Retinal pigment epithelial cell (primary cell): Measurements from ENCODE around the gene FNDC11.

Experiments
- DNase-seq: peaks from one replicate; pipeline ENCODE4 v3.0.0-alpha.2; 2010; ENCODE audit warnings: low read depth
- H3K4me3 ChIP-seq: 2 replicates; pipeline ENCODE4 v1.5.1; 2011; ENCODE audit warnings: mild to moderate bottlenecking, low read length, control low read depth, moderate library complexity
- TF ChIP-seq, protein P1 (sequence below): conservative IDR thresholded peaks from 2 replicates; pipeline ENCODE4 v1.5.1; 2011; ENCODE audit warnings: low read depth, low read length, control low read depth, inconsistent platforms

Gene FNDC11

DNA sequence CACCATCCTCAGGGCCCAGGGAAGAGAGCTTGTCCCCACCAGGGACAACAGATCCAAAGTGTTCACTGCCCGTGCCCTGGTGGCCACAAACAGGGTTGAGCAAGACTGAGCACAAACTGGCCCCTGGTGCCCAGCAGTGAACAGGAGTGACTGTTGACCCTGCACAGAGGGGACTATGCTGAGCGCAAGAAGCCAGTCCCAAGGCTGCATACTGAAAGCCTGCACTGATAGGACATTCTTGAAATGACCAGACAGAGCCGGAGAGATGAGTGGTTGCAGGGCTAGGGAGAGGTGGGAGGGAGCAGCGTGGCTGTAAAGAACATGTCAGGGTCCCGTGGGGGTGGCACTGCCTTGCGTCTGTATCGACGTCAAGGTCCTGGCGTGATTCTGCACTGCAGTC is 2.9 kb upstream of the FNDC11 start:
- DNase-seq, result no peak
- TF ChIP-seq, protein P1, sequence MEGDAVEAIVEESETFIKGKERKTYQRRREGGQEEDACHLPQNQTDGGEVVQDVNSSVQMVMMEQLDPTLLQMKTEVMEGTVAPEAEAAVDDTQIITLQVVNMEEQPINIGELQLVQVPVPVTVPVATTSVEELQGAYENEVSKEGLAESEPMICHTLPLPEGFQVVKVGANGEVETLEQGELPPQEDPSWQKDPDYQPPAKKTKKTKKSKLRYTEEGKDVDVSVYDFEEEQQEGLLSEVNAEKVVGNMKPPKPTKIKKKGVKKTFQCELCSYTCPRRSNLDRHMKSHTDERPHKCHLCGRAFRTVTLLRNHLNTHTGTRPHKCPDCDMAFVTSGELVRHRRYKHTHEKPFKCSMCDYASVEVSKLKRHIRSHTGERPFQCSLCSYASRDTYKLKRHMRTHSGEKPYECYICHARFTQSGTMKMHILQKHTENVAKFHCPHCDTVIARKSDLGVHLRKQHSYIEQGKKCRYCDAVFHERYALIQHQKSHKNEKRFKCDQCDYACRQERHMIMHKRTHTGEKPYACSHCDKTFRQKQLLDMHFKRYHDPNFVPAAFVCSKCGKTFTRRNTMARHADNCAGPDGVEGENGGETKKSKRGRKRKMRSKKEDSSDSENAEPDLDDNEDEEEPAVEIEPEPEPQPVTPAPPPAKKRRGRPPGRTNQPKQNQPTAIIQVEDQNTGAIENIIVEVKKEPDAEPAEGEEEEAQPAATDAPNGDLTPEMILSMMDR, result no peak
- no peak overlapping the region for H3K4me3 ChIP-seq

DNA sequence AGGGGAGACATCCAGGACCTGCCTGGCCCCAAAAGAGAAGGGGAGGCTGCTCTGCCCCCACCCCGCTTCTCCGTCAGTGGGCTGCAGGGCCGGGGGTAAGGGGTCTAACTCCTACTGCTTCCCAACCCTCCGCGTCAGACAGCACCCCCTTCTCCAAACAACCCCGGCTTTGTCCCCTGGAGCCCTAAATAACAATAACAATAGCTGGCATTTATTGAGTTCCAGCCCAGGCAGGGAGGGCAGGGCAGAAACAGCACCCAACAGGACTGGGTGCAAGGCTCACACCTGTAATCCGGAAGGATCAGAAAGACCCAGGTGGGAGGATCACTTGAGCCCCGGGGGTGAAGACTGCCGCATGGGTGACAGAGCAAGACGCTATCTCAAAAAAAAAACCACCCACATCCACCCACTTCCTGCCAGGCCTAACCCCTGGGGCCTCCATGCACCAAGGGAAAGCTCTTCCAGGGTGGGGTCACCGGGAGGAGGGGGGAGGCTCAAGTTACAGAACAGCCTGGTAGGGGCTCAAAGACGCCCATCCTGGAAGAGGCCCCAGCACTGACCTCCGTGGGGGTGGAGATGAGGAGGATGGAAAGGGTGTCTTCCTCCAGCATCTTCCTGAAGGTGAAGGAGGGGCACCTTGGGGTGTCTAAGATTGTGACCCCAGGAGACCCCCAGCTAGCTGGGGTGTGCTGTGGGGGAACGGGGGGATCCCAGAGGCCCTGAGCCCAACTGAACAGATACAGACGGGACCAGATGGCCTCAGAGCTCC is 1.3 kb upstream of the FNDC11 start:
- H3K4me3 ChIP-seq, result no peak overlapping the region
- no peak for DNase-seq
- TF ChIP-seq, protein P1, result no peak

DNA sequence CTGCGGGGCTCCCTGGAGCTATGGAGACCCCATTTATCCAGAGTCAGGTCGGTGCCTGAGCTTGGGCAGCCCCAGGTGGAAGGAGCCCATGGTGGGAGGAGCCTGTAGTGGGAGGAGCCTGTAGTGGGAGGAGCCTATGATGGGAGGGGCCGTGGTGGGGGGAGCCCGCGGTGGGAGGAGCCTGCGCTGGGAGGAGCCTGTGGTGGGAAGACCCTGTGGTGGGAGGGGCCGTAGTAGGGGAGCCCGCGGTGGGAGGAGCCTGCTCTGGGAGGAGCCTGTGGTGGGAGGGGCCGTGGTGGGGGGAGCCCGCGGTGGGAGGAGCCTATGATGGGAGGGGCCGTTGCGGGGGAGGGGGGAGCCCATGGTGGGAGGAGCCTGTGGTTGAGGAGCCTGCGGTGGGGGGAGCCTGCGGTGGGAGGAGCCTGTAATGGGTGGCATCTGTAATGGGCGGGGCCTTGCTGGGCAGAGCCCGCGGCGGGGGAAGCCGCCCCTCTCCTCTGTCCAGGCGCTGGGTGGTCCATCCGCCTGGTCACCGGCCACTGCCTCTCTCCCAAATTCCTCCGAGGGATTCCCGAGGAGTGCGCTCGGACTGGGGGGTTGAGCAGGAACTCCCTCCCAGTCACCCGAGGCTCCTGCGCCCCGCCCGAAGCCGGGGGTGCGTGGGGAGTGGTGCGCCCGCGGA is 567 bp upstream of the FNDC11 start:
- TF ChIP-seq, protein P1, result no peak
- peak; percentile 16 for DNase-seq
- peak overlapping the region; percentile 60 for H3K4me3 ChIP-seq

DNA sequence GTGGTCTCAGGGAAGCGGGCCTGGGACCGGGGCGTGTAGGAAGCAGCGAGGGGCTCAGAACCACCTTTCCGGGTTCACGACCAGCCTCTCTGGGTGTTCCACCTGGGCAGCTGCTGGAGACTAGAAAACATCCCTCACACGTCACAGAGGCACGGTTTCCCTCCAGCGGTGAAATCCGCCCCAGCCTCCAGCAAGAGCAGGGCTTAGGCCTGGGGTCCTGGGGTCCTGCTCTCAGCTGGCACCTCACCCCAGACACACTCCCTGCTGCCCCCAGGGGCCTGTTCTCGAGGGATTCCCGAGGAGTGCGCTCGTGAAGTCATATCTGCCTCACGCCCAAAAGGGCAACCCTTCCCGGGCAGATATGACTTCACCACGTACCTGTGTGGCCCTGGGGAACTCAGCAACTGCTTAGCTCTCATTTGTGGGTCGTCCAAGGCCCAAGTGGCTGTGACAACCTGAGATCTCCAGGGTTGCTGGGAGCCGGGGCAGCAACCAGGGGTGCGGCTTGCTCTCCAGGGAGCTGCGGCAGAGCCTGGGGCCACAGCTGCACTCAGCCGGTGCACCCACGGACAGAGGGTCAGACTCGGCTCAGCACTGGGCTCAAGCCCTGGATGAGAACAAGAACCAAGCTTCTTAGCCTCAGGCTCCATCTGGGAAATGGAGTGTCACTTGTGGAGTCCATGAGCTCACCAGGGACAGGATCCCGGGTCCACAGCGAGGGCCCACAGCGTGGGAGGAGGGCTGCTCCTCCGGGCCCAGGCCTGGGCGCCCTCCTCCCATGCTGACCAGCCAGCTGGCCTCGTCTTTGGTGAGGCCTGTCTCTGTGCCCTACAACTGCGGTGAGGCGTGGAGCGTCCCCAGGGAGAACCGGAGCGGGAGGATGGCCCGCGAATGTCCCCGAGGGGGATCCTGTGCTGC is 661 bp downstream of the FNDC11 start:
- TF ChIP-seq, protein P1, result no peak
- peak overlapping the region; percentile 60 for H3K4me3 ChIP-seq
- DNase-seq, result no peak

DNA sequence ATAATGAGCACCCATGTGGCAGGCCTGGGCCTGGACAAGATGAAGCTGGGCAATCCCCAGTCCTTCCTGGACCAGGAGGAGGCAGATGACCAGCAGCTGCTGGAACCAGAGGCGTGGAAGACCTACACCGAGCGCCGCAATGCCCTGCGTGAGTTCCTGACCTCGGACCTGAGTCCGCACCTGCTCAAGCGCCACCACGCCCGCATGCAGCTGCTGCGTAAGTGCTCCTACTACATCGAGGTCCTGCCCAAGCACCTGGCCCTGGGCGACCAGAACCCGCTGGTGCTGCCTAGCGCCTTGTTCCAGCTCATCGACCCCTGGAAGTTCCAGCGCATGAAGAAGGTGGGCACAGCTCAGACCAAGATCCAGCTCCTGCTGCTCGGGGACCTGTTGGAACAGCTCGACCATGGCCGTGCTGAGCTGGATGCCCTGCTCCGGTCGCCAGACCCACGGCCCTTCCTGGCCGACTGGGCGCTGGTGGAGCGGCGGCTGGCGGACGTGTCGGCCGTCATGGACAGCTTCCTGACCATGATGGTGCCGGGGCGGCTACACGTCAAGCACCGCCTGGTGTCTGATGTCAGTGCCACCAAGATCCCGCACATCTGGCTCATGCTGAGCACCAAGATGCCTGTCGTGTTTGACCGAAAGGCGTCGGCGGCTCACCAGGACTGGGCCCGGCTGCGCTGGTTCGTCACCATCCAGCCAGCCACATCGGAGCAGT is 1.9 kb downstream of the FNDC11 start:
- no peak overlapping the region for H3K4me3 ChIP-seq
- TF ChIP-seq, protein P1, result no peak
- DNase-seq, result no peak

DNA sequence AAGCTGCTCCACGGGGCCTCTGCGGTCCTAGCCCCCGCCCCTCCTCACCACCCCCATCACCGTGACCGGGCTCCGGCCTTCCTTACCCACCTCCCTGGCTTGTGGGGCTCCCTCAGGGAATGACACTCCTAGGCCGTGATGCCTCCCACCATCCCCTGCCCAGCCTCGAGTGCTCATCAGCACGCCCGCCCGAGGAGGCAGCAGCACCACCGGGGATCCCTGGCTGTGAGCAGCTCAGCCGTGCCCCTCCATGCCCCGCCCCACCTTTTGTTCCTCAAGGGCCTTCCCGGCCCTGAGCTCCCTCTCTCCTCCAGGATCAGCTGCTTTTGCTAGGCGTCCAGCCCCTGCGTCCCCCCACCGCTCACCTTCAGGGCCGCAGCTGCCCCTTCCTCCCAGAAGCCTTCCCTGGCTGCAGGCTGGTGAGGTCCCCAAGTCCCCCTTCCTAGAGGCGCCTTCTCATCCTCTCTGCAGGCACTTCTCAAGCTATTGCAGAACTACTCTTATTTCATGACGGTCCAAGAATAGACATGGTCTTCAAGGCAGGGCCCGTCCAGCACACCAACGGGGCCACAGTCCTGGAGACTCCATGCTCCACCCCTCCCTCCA is 3.0 kb downstream of the FNDC11 start:
- no peak for DNase-seq
- H3K4me3 ChIP-seq, result no peak overlapping the region
- TF ChIP-seq, protein P1, result no peak
